GM12872 (cell line): Measurements from ENCODE around the gene ECSIT.

Source experiments
- TF ChIP-seq, protein P1 (sequence below): IDR thresholded peaks from 3 replicates; pipeline ENCODE4 v1.5.1; 2011; ENCODE audit warnings: low read depth, mild to moderate bottlenecking, low read length, moderate library complexity; ENCODE audit not compliant: insufficient read depth

The ECSIT gene

DNA sequence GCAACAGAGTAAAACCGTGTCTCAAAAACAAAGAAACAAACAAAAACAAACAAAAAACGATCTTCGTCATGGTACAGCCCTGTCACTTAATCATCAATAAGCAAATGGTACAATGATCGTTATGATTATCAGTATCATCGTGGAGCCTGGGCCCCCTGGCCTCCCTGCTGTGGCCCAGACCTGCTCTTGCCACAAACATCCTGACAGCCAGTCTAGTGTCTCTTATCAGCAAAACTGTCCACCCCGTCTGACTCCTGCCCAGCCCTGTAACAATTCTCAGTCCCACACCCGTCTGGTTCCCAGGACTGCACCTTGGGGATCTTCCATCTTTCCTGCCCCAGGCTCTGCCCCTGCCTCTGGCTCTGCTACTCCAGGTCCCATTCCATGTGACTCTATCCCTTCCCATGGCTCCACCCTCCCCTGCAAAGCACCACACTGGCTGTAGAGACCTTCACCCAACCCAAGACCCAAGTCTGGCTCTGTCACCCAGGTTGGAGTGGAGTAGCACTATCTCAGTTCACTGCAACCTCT lies 29.0 kb downstream of the ECSIT start:
- TF ChIP-seq, protein P1, sequence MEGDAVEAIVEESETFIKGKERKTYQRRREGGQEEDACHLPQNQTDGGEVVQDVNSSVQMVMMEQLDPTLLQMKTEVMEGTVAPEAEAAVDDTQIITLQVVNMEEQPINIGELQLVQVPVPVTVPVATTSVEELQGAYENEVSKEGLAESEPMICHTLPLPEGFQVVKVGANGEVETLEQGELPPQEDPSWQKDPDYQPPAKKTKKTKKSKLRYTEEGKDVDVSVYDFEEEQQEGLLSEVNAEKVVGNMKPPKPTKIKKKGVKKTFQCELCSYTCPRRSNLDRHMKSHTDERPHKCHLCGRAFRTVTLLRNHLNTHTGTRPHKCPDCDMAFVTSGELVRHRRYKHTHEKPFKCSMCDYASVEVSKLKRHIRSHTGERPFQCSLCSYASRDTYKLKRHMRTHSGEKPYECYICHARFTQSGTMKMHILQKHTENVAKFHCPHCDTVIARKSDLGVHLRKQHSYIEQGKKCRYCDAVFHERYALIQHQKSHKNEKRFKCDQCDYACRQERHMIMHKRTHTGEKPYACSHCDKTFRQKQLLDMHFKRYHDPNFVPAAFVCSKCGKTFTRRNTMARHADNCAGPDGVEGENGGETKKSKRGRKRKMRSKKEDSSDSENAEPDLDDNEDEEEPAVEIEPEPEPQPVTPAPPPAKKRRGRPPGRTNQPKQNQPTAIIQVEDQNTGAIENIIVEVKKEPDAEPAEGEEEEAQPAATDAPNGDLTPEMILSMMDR = no peak

DNA sequence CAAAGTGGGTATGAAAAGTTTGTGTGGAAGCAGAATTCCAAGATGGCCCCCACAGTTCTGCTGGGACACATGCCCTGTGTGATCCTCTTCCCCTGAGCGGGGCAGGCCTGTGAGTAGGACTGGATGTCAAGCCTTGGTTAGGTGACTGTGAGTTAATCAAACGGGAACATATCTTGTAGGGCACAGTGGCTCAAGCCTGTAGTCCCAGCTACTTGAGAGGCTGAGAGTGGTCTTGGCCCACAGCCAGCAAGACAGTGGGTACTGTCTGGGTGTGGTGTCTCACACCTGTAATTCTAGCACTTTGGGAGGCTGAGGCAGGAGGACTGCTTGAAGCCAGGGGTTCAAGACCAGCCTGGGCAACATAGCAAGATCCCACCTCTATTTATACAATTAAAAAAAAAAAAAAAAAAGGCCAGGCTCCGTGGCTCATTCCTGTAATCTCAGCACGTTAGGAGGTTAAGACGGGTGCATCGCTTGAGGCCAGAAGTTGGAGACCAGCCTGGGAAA lies 29.7 kb downstream of the ECSIT start:
- TF ChIP-seq, protein P1 = no peak

DNA sequence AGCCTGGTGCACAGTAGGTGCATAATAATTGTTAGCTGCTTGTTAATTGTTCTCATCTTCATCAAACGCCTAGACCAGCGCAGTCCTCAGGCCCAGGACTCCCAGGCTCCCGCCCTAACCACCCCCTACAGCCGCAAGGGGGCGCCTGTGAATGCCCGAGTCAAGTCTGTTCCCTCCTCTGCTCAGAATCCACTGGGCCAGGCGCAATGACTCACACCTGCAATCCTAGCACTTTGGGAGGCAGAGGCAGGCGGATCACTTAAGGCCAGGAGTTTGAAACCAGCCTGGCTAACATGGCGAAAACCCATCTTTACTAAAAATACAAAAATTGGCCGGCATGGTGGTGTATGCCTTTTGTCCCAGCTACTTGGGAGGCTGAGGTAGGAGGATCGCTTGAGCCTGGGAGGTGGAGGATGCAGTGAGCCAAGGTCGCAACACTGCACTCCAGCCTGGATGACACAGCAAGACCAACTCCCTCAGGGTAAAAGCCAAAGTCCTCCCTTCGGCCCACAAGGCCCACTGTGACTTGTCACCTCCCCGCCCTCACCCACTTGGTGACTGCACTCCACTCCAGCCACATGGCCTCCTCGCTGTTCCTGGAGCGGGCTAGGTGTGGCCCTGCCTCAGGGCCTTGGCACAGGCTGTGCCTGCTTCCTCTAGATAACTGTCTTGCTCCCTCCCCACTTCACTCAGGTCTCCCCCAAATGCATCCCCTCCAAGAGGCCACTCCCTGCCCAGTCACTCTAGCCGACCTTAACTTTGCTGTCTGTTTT lies 32.4 kb downstream of the ECSIT start:
- TF ChIP-seq, protein P1 = peak; percentile 80

DNA sequence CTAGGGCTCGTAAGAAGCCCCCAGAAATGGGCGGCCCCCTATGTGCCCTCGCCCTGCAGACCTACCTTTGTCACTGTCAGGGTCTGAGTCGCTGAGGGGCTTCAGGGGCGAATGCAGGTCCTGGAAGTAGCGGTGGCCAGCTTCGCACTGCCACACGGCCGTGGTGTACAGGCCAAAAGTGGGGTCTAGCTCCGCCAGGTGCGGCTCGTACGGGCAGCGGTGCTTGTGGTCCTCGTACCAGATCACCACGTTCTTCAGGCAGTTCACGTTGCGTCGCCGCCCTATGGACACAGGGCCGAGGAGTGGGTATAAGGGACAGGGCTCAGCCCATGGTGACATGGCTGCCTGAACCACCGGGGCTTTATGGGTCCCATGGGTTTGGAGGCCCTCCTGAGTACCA lies 33.0 kb downstream of the ECSIT start:
- TF ChIP-seq, protein P1 = no peak

DNA sequence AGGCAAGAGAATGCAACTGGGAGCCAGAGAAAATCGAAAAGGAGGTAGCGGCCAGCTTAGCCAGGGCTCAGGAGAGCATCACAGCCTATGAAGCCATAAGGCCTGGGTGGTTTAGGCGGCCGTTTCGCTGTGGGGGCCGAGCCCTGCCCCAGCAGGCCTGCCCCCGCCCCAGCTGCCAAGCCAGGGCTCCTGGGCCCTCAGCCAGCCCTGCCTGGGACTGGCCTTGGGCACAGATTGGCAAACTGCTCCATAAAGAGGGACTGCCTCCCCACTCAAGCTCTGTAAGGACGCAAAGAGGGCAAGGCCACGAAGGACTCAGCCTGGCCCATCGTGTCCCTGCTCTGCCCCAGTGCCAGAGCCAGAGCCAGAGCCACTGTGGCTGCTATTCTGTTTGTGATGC lies 33.5 kb downstream of the ECSIT start:
- TF ChIP-seq, protein P1 = no peak

DNA sequence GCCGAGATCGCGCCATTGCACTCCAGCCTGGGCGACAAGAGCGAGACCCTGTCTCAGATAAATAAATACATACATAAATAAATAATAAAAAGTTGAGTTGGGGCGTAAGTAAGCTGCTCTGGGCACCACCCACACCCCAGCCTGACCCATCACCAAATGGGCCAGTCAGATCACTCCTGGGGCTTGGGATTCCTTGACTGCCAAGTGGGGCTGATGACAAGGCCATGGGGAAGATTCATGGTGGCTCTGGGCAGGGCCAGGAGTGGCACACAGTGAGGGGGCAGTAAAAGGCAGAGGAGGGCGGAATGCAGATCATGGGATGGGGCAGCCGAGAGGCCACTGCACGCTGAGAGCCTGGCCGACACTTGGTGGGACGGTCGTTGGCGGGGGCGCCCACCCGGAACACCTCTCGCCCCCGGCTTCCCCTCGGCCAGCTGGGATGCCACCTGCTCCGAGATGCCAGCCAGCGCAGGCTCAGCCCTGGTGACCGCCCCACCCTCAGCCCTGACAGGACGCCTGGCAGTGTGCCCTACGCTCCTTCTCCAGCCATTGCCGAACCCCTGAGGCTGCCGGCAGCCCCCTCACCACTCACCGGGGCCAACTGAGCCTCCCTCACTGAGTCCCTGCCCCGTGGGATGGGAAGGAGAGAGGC lies 34.2 kb downstream of the ECSIT start:
- TF ChIP-seq, protein P1 = no peak

DNA sequence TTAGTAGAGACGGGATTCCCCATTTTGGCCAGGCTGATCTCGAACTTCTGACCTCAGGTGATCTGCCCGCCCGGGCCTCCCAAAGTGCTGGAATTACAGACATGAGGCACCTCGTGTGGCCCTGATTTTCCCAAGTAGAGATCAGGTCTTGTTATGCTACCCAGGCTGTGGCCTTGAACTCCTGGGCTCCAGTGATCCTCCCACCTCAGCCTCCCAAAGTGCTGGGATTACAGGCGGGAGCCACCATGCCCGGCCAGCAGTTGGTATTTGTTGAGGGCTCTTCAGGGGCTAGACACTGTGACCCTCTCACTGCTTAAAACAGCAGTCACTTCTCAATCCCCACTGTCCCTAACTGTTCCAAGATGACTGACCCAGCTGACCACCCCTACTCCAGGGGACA lies 39.6 kb downstream of the ECSIT start:
- TF ChIP-seq, protein P1 = no peak
